HUES64 (cell line): Measurements from ENCODE around the gene FFAR2.

Experiments used
- H3K27ac ChIP-seq: 2 replicates; pipeline ENCODE4 v1.7.0; 2013; ENCODE audit warnings: low read depth, low read length, inconsistent platforms
- H3K27me3 ChIP-seq: 2 replicates; pipeline ENCODE4 v1.6.1; 2013; ENCODE audit warnings: mild to moderate bottlenecking, low read length; ENCODE audit not compliant: insufficient read depth
- H3K36me3 ChIP-seq: 2 replicates; pipeline ENCODE4 v1.6.1; 2013; ENCODE audit warnings: mild to moderate bottlenecking, low read length; ENCODE audit not compliant: insufficient read depth
- H3K4me1 ChIP-seq: 2 replicates; pipeline ENCODE4 v1.6.1; 2013; ENCODE audit warnings: mild to moderate bottlenecking, low read length, moderate library complexity; ENCODE audit not compliant: insufficient read depth
- H3K4me3 ChIP-seq: 2 replicates; pipeline ENCODE4 v1.5.1; 2013; ENCODE audit warnings: mild to moderate bottlenecking, low read length, moderate library complexity
- H3K9ac ChIP-seq: 2 replicates; pipeline ENCODE4 v1.6.1; 2013; ENCODE audit warnings: mild to moderate bottlenecking, low read depth, low read length
- H3K9me3 ChIP-seq: 2 replicates; pipeline ENCODE4 v1.6.1; 2013; ENCODE audit warnings: low read depth, low read length; ENCODE audit not compliant: insufficient read depth
- WGBS: fragments of 150-250, 120-280 bp; methylation state at CpG from one replicate; pipeline ENCODE4 v1.1.7; 2013; ENCODE audit warnings: missing lambda C conversion rate; 5-methylcytosine and 5-hydroxymethylcytosine counted together

FFAR2 gene

GRCh38 chr19:35439921-35440320 is 8.1 kb upstream of the FFAR2 start:
- Histone ChIP-seq H3K27me3 (no peaks in the 10 kb centered on the region), H3K36me3 (no peaks in the 10 kb centered on the region), H3K4me1 (no peaks in the 10 kb centered on the region), H3K9me3 (no peaks in the 10 kb centered on the region), H3K4me3 (no peak overlapping the region), H3K9ac (no peak overlapping the region), H3K27ac (no peak overlapping the region)
- 80% methylated on average over 6 of the region's 6 CpGs for WGBS

- Histone ChIP-seq H3K36me3 (no peaks in the 10 kb centered on the region), H3K4me3 (no peak overlapping the region), H3K4me1 (no peaks in the 10 kb centered on the region), H3K9ac (no peak overlapping the region), H3K9me3 (no peaks in the 10 kb centered on the region), H3K27me3 (no peaks in the 10 kb centered on the region), H3K27ac (no peak overlapping the region)
- WGBS = 93% methylated on average over 7 of the region's 7 CpGs
Measured at GRCh38 chr19:35442091-35442490, 6.0 kb upstream of the FFAR2 start.

- no peak overlapping the region for H3K9ac ChIP-seq
- no peaks in the 10 kb centered on the region for H3K4me1 ChIP-seq
- H3K9me3 ChIP-seq = no peaks in the 10 kb centered on the region
- no peak overlapping the region for H3K4me3 ChIP-seq
- H3K27ac ChIP-seq = no peak overlapping the region
- no peaks in the 10 kb centered on the region for H3K27me3 ChIP-seq
- WGBS = 100% methylated on average over 1 of the region's 1 CpG
- no peaks in the 10 kb centered on the region for H3K36me3 ChIP-seq
Measured at GRCh38 chr19:35444735-35445134, 3.3 kb upstream of the FFAR2 start.

GRCh38 chr19:35445826-35446593 is 2.0 kb upstream of the FFAR2 start:
- 91% methylated on average over 21 of the region's 21 CpGs for WGBS
- Histone ChIP-seq H3K9ac (no peak overlapping the region), H3K4me1 (no peaks in the 10 kb centered on the region), H3K9me3 (no peaks in the 10 kb centered on the region), H3K36me3 (no peaks in the 10 kb centered on the region), H3K27ac (no peak overlapping the region), H3K27me3 (no peaks in the 10 kb centered on the region), H3K4me3 (no peak overlapping the region)

- Histone ChIP-seq H3K36me3 (no peaks in the 10 kb centered on the region), H3K9me3 (no peaks in the 10 kb centered on the region), H3K27ac (no peak overlapping the region), H3K27me3 (no peaks in the 10 kb centered on the region), H3K9ac (no peak overlapping the region), H3K4me1 (no peaks in the 10 kb centered on the region), H3K4me3 (no peak overlapping the region)
- WGBS = 93% methylated on average over 27 of the region's 27 CpGs
Measured at GRCh38 chr19:35449359-35450043, 1.4 kb downstream of the FFAR2 start.

GRCh38 chr19:35451338-35452096 is 3.5 kb downstream of the FFAR2 start:
- no peak overlapping the region for H3K9ac ChIP-seq
- no peaks in the 10 kb centered on the region for H3K27me3 ChIP-seq
- no peaks in the 10 kb centered on the region for H3K36me3 ChIP-seq
- H3K4me3 ChIP-seq = no peak overlapping the region
- WGBS = 95% methylated on average over 7 of the region's 7 CpGs
- H3K4me1 ChIP-seq = no peaks in the 10 kb centered on the region
- H3K27ac ChIP-seq = no peak overlapping the region
- H3K9me3 ChIP-seq = no peaks in the 10 kb centered on the region

- Histone ChIP-seq H3K27ac (no peak overlapping the region), H3K36me3 (no peaks in the 10 kb centered on the region), H3K9me3 (no peaks in the 10 kb centered on the region), H3K27me3 (no peaks in the 10 kb centered on the region), H3K4me1 (no peaks in the 10 kb centered on the region), H3K4me3 (no peak overlapping the region), H3K9ac (no peak overlapping the region)
- WGBS = 97% methylated on average over 2 of the region's 2 CpGs
Measured at GRCh38 chr19:35454663-35455062, 6.6 kb downstream of the FFAR2 start.

- H3K27me3 ChIP-seq = no peaks in the 10 kb centered on the region
- no peak overlapping the region for H3K4me3 ChIP-seq
- no peak overlapping the region for H3K27ac ChIP-seq
- no peak overlapping the region for H3K9ac ChIP-seq
- no peaks in the 10 kb centered on the region for H3K36me3 ChIP-seq
- H3K9me3 ChIP-seq = no peaks in the 10 kb centered on the region
- no peaks in the 10 kb centered on the region for H3K4me1 ChIP-seq
- 90% methylated on average over 3 of the region's 3 CpGs for WGBS
Measured at GRCh38 chr19:35455616-35456201, 7.7 kb downstream of the FFAR2 start.

- no peak overlapping the region for H3K27ac ChIP-seq
- no peaks in the 10 kb centered on the region for H3K9me3 ChIP-seq
- WGBS = 94% methylated on average over 5 of the region's 5 CpGs
- no peak overlapping the region for H3K9ac ChIP-seq
- H3K4me1 ChIP-seq = no peaks in the 10 kb centered on the region
- no peaks in the 10 kb centered on the region for H3K27me3 ChIP-seq
- H3K36me3 ChIP-seq = no peaks in the 10 kb centered on the region
- no peak overlapping the region for H3K4me3 ChIP-seq
Measured at GRCh38 chr19:35457173-35457572, 9.1 kb downstream of the FFAR2 start.

- 85% methylated on average over 1 of the region's 1 CpG for WGBS
- H3K4me1 ChIP-seq = no peaks in the 10 kb centered on the region
Measured at GRCh38 chr19:35458192-35458591, 10.1 kb downstream of the FFAR2 start.

More at GRCh38 chr19:35458192-35458591, 10.1 kb downstream of the FFAR2 start:
- no peak overlapping the region for H3K4me3 ChIP-seq
- H3K27ac ChIP-seq = no peak overlapping the region
- H3K9ac ChIP-seq = no peak overlapping the region
- no peaks in the 10 kb centered on the region for H3K36me3 ChIP-seq
- H3K9me3 ChIP-seq = no peaks in the 10 kb centered on the region
- H3K27me3 ChIP-seq = no peaks in the 10 kb centered on the region
